ENCODE results near the gene CCDC93.

- TF ChIP-seq EZH2 (IDR thresholded peaks at IDR 0.05; ENCODE audit: borderline replicate concordance, low read depth, low read length, poor library complexity, severe bottlenecking), result no peak
- no peak for TF ChIP-seq CTCF (conservative IDR thresholded peaks at IDR 0.05; ENCODE audit: low read depth, low read length)
Measured at GRCh38 chr2:118059919-118060478, 46.1 kb upstream of the CCDC93 start.

All from A673 (cell line).